Lower leg skin (tissue), 3 donors: ENCODE data around the gene SMOC2.

Experiments used
- POLR2A ChIP-seq, 2 donors: fragments of 450-650 bp; IDR thresholded peaks; one replicate each; pipeline ENCODE4 v1.6.1; 2016 to 2017; ENCODE audit warnings: antibody characterized with exemption in 2 of 2, mild to moderate bottlenecking in 1 of 2, moderate library complexity in 1 of 2
- TF ChIP-seq, protein P1 (sequence below), 3 donors: fragments of 450-650 bp; IDR thresholded peaks; one replicate each; pipeline ENCODE4 v1.5.1; 2016; ENCODE audit warnings: antibody characterized with exemption in 3 of 3, mild to moderate bottlenecking in 3 of 3, moderate library complexity in 2 of 3

DNA sequence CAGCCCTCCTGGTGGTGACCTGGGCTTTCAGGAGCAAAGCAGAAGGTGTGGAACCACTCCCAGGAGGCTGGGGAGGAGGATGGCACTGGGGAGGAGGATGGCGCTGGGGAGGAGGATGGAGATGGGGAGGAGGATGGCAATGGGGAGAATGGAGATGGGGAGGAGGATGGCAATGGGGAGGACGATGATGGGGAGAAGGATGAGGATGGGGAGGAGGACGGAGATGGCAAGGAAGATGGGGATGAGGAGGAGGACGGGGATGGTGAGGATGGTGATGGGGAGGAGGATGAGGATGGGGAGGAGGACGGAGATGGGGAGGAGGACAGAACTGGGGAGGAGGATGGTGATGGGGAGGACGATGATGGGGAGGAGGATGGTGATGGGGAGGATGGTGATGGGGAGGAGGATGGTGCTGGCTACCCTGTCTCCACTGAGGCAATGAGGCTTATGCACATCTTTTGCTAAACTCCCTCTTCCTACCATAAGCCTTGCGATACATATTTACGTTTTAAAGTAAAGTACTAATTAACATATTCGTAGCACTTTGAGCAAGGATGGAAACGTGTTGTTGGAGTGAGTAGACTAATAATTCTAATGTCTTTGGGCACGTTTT, 7.4 kb downstream of the SMOC2 start:
- TF ChIP-seq, protein P1, sequence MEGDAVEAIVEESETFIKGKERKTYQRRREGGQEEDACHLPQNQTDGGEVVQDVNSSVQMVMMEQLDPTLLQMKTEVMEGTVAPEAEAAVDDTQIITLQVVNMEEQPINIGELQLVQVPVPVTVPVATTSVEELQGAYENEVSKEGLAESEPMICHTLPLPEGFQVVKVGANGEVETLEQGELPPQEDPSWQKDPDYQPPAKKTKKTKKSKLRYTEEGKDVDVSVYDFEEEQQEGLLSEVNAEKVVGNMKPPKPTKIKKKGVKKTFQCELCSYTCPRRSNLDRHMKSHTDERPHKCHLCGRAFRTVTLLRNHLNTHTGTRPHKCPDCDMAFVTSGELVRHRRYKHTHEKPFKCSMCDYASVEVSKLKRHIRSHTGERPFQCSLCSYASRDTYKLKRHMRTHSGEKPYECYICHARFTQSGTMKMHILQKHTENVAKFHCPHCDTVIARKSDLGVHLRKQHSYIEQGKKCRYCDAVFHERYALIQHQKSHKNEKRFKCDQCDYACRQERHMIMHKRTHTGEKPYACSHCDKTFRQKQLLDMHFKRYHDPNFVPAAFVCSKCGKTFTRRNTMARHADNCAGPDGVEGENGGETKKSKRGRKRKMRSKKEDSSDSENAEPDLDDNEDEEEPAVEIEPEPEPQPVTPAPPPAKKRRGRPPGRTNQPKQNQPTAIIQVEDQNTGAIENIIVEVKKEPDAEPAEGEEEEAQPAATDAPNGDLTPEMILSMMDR (IDR thresholded peaks at IDR 0.05) = no peak
- no peak for TF ChIP-seq POLR2A (IDR thresholded peaks at IDR 0.05)
